Esophagus muscularis mucosa (tissue), 4 donors: ENCODE measurements around the gene TGFBR2. TPM values are rescaled to one million over a fixed set of nuclear protein-coding genes. Genes with fewer than 3 reads are reported as not detected.

Source experiments
- DNase-seq: peaks from one replicate; pipeline ENCODE4 v3.0.0-alpha.2; 2017; ENCODE audit errors: extremely low spot score
- H3K27ac ChIP-seq, 4 donors: fragments of 200-600 bp; sonication (generic); replicated peaks in 1 of 4; 1 replicate in 3 of 4; 2 replicates in 1 of 4; pipeline ENCODE4 v1.5.1; 2016 to 2019; ENCODE audit warnings: mild to moderate bottlenecking in 1 of 4
- H3K27me3 ChIP-seq, 4 donors: fragments of 200-600 bp; sonication (generic); one replicate each; pipeline versions ENCODE4 v1.5.1 to v1.6.0; 2016 to 2019
- H3K36me3 ChIP-seq, 4 donors: fragments of 200-600 bp; sonication (generic); one replicate each; pipeline ENCODE4 v1.5.1; 2016 to 2019
- H3K4me1 ChIP-seq, 4 donors: fragments of 200-600 bp; sonication (generic); one replicate each; pipeline ENCODE4 v1.5.1; 2016 to 2019
- H3K4me3 ChIP-seq, 4 donors: fragments of 200-600 bp; sonication (generic); 1 replicate in 2 of 4; 2 replicates in 2 of 4; pipeline ENCODE4 v1.5.1; 2016 to 2019; ENCODE audit warnings: mild to moderate bottlenecking in 4 of 4, moderate library complexity in 1 of 4
- H3K9me3 ChIP-seq, 4 donors: fragments of 200-600 bp; sonication (generic); 1 replicate in 3 of 4; 2 replicates in 1 of 4; pipeline ENCODE4 v1.5.1; 2016 to 2019
- EP300 ChIP-seq: sonication (generic); formaldehyde crosslinking; IDR thresholded peaks from one replicate; pipeline ENCODE4 v1.6.1; 2017; ENCODE audit warnings: antibody characterized with exemption
- POLR2A ChIP-seq: fragments of 450-650 bp; IDR thresholded peaks from one replicate; pipeline ENCODE4 v1.6.1; 2017; ENCODE audit warnings: antibody characterized with exemption, moderate library complexity, mild to moderate bottlenecking, low read depth
- POLR2AphosphoS5 ChIP-seq, 2 donors: sonication (generic); formaldehyde crosslinking; IDR thresholded peaks; one replicate each; pipeline ENCODE4 v1.6.1; 2017; ENCODE audit warnings: antibody characterized with exemption in 2 of 2
- WGBS: methylation state at CpG from one replicate; pipeline ENCODE4 v1.1.5; 2018; 5-methylcytosine and 5-hydroxymethylcytosine counted together
- intact Hi-C: fragments of 100-400 bp; cut with DNase I; formaldehyde crosslinking; loops from one replicate; pipeline ENCODE4 v1.15.1; 2023
- total RNA-seq, 4 donors: library from RNA; depleted of rRNA; stranded (reverse); fragments of >200 nt; gene quantifications; one replicate each; pipeline versions ENCODE4 v1.1.0 to v1.2.1, GENCODE V29; 2016
- TF ChIP-seq, protein P1 (sequence below), 3 experiments: fragments of 200-600 bp in 2 of 3; fragments of 450-650 bp in 1 of 3; sonication (generic) in 2 of 3; IDR thresholded peaks; one replicate each; pipeline ENCODE4 v1.5.1; 2017 to 2019; ENCODE audit warnings: antibody characterized with exemption in 3 of 3, mild to moderate bottlenecking in 2 of 3, moderate library complexity in 1 of 3

Gene TGFBR2
- total RNA-seq, 4 donors from 2014 or later: 202 to 292 (median 261) TPM

DNA sequence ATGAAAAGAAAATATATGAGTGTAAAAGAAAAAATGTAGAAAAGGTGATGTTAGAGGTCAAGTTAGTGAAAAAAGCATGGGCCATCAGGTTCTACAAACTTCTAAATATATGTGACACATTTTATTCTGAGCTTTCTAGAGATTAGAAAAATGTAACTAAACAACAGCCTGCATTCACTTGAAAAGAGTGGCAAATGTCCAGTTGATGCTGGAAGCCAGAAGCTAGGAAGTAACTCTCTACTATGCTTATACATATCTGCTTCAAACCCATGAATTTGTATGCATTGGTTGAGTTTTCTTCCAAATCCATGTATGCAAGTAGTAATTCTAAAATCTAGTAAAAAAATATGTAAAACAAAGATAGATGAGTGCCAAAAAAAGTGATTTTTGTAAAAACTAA is 123.5 kb downstream of the TGFBR2 start:
- intact Hi-C loops: no loop called here
- TF ChIP-seq POLR2AphosphoS5 (IDR thresholded peaks at IDR 0.05) (no peak), POLR2A (no peak), EP300 (no peak)
- TF ChIP-seq, protein P1, sequence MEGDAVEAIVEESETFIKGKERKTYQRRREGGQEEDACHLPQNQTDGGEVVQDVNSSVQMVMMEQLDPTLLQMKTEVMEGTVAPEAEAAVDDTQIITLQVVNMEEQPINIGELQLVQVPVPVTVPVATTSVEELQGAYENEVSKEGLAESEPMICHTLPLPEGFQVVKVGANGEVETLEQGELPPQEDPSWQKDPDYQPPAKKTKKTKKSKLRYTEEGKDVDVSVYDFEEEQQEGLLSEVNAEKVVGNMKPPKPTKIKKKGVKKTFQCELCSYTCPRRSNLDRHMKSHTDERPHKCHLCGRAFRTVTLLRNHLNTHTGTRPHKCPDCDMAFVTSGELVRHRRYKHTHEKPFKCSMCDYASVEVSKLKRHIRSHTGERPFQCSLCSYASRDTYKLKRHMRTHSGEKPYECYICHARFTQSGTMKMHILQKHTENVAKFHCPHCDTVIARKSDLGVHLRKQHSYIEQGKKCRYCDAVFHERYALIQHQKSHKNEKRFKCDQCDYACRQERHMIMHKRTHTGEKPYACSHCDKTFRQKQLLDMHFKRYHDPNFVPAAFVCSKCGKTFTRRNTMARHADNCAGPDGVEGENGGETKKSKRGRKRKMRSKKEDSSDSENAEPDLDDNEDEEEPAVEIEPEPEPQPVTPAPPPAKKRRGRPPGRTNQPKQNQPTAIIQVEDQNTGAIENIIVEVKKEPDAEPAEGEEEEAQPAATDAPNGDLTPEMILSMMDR (IDR thresholded peaks at IDR 0.05): no peak
- Histone ChIP-seq H3K27me3 (no peaks in the 10 kb centered on the region), H3K36me3 (no peaks in the 10 kb centered on the region), H3K4me3 (no peak overlapping the region), H3K4me1 (peaks cover 4 to 11% (median 7%) of the 10 kb centered on the region in 4 donors), H3K9me3 (no peaks in the 10 kb centered on the region), H3K27ac (no peak overlapping the region)
- DNase-seq: no peak

DNA sequence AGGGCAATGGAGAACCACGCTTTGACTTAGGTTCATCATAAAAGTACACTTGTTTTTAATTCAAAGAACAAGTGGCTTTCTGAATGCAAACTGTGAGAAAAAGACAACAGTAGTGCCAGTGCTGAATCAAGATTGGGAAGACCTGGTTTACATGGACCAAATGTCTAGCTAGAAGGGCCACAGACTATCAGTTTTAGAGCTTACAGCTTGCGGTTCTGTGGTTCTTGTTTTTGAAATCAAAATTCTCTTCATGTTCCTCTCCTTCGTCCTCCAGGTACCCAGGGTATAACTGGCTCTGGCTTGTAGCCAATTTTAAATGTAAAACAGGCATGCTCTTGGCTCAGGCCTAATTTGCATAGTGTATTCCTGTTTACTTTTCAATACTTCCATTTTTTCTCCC is 124.6 kb downstream of the TGFBR2 start:
- no peaks in the 10 kb centered on the region for H3K9me3 ChIP-seq
- TF ChIP-seq POLR2AphosphoS5 (IDR thresholded peaks at IDR 0.05) (no peak), EP300 (no peak), POLR2A (no peak)
- TF ChIP-seq, protein P1 (IDR thresholded peaks at IDR 0.05): no peak
- DNase-seq: no peak
- WGBS: 92% methylated on average over 3 of the region's 3 CpGs
- H3K27me3 ChIP-seq: no peaks in the 10 kb centered on the region
- no peaks in the 10 kb centered on the region for H3K36me3 ChIP-seq
- intact Hi-C loops: no loop called here
- no peak overlapping the region for H3K4me3 ChIP-seq
- no peak overlapping the region for H3K27ac ChIP-seq
- peaks cover 4 to 11% (median 7%) of the 10 kb centered on the region in 4 donors for H3K4me1 ChIP-seq

DNA sequence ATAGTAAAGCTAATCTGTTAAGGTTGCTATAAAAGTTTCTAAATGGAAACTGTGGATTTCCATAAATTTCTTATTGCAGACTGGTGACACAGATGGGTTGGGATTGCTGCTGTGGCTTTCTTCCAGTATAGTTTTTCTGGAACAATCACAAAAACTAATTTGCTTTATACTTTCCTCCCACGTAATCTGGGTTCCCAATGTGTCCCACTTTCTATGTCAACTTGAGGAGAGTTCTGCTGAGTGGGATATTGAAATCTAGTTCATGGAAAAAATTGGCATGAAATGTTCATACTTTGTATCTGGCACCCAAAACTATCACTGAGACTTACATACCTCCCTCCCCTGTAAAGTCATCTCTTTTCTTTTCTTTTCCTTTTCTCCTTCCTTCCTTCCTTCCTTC is 126.8 kb downstream of the TGFBR2 start:
- H3K27ac ChIP-seq: no peak overlapping the region
- H3K27me3 ChIP-seq: no peaks in the 10 kb centered on the region
- DNase-seq: no peak
- intact Hi-C loops: no loop called here
- TF ChIP-seq, protein P1 (IDR thresholded peaks at IDR 0.05): no peak
- TF ChIP-seq POLR2A (no peak), EP300 (no peak), POLR2AphosphoS5 (IDR thresholded peaks at IDR 0.05) (no peak)
- no peaks in the 10 kb centered on the region for H3K36me3 ChIP-seq
- no peak overlapping the region for H3K4me3 ChIP-seq
- no peaks in the 10 kb centered on the region for H3K9me3 ChIP-seq
- H3K4me1 ChIP-seq: peaks cover 4 to 11% (median 7%) of the 10 kb centered on the region in 4 donors
- WGBS: 81% methylated on average over 1 of the region's 1 CpG

GRCh38 chr3:30733696-30734095 is 127.3 kb downstream of the TGFBR2 start:
- no peaks in the 10 kb centered on the region for H3K27me3 ChIP-seq
- peaks cover 4 to 11% (median 7%) of the 10 kb centered on the region in 4 donors for H3K4me1 ChIP-seq
- DNase-seq: no peak
- H3K36me3 ChIP-seq: no peaks in the 10 kb centered on the region
- H3K9me3 ChIP-seq: no peaks in the 10 kb centered on the region
- intact Hi-C loops: no loop called here
- H3K4me3 ChIP-seq: no peak overlapping the region
- 83% methylated on average over 2 of the region's 2 CpGs for WGBS
- TF ChIP-seq EP300 (no peak), POLR2A (no peak), POLR2AphosphoS5 (IDR thresholded peaks at IDR 0.05) (no peak)
- TF ChIP-seq, protein P1 (IDR thresholded peaks at IDR 0.05): no peak
- no peak overlapping the region for H3K27ac ChIP-seq

DNA sequence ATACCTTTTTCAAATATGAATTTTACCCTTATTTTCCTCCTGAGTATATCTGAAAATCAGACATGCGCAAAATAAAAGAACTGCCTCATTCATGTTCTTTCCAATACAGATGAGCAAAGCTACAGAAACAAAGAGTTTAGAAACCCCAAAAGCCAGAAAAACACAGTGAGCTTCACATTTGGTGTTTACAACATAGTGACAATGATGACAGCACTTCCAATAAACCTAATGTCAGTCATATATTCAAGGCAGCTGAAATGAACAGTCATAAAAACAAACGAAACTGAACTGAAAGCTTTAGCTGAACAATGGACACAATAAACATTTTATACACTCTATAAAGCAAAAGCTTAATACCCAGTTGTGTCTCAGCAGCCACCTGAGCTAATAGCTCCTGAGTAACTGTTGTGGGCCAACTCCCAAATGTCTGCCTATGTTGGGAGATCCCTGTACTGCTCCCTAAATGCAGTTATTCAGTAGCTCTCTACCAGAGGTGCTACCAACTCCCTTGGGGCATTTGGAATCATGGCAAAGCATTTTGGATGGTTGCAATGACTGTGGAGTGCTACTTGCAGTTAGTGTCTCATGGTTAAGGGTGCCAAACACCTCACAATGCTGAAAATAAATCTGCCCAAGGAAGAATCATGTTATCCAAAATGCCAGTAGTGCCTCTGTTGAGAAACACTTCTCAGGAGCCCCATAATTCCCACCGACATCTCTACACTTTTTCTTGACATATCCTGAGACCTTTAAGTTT is 131.5 kb downstream of the TGFBR2 start:
- Histone ChIP-seq H3K27ac (no peak overlapping the region), H3K9me3 (no peaks in the 10 kb centered on the region), H3K4me3 (no peak overlapping the region), H3K4me1 (peaks cover 0 to 7% (median 1%) of the 10 kb centered on the region in 4 donors), H3K36me3 (no peaks in the 10 kb centered on the region), H3K27me3 (no peaks in the 10 kb centered on the region)
- WGBS: 90% methylated on average over 3 of the region's 3 CpGs
- TF ChIP-seq POLR2A: no peak
- no peak for TF ChIP-seq EP300
- TF ChIP-seq, protein P1 (IDR thresholded peaks at IDR 0.05): no peak
- no peak for TF ChIP-seq POLR2AphosphoS5 (IDR thresholded peaks at IDR 0.05)
- intact Hi-C loops: no loop called here
- DNase-seq: no peak
